DMS53 treated with DMSO at 0.1 percent for 48 hours (cell line): Measurements from ENCODE around the gene USH1G.
A peak's percentile ranks its signal among the peaks of the same experiment; 100 is the strongest.
"Not testable (repeated sequence)": the region's sequence is repeated elsewhere in the genome, so short reads cannot be mapped to it uniquely, and the experiment has no call there.

Source experiments
- DNase-seq: peaks from one replicate; lab custom pipeline; 2025; ENCODE audit not compliant: unreplicated experiment; lab: John Stamatoyannopoulos, UW

The USH1G gene

GRCh38 chr17:74907012-74907411, 16.0 kb downstream of the USH1G start:
- DNase-seq: no peak

DNA sequence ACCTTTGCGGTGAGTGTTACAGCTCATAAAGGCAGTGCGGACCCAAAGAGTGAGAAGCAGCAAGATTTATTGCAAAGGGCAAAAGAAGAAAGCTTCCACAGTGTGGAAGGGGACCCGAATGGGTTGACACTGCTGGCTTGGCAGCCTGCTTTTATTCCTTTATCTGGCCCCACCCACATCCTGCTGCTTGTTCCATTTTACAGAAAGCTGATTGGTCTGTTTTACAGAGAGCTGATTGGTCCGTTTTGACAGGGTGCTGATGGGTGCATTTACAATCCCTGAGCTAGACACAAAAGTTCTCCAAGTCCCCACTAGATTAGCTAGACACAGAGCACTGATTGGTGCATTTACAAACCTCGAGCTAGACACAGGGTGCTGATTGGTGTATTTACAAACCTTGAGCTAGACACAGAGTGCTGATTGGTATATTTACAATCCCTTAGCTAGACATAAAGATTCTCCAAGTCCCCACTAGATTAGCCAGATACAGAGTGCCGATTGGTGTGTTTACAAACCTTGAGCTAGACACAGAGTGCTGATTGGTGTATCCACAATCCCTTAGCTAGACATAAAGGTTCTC, 16.8 kb downstream of the USH1G start:
- DNase-seq: not testable (repeated sequence)

DNA sequence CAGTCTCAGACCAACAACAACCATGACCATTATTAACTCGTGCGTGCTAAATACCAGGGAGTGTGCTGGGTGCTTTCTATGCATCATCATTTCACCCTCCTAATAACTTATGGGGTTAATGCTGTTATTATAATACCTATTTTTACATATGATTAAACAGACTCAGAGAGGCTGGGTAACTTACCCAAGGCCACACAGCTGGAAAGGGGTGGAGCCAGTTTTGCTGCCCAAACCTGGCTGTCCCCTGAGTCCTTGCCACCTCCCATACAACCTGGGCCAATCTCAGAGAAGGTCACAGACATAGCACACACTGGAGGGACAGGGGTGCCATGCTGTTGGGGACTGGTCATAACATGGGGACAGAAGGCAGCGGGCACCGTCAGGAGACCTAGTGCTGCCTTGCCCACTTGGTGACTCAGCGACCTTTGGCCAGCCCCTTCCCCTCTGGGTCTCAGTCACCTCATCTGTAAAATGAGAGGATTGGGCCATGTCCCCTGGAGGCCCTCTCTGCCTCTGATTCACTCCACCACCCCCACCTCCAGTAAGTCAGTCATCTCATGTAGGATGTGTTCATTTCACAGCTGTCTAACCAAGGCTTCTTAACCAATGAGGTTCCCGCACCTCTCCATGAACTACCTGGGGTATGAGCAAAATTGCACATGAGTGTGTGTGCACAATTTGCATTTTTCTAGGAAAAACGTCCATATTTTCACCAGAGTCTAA, 18.2 kb downstream of the USH1G start:
- no peak for DNase-seq

DNA sequence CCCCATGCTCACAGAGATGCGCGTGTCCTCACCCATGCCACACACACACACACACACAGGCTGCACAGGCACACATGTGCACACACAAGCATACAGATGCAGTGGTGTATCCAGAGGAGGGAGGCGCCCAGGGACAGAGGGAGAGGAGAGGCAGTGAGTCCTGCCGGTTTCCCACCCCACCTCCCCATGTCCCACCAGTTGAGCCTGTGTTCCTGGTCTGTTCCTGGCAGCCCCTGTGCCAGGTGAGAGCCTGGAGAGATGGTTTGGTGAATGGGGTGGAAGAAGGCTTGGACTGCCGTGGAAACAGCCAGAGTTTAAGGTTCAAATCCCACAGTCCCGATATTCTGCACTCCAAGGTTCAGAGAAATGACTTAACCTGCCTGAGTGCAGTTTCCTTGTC, 19.4 kb downstream of the USH1G start:
- no peak for DNase-seq

- DNase-seq: no peak
Measured at GRCh38 chr17:74903034-74903433, 20.0 kb downstream of the USH1G start.

- no peak for DNase-seq
Measured at GRCh38 chr17:74901353-74902135, 21.5 kb downstream of the USH1G start.

GRCh38 chr17:74900208-74900607, 22.8 kb downstream of the USH1G start:
- DNase-seq: no peak

GRCh38 chr17:74898376-74898946, 24.6 kb downstream of the USH1G start:
- no peak for DNase-seq

DNA sequence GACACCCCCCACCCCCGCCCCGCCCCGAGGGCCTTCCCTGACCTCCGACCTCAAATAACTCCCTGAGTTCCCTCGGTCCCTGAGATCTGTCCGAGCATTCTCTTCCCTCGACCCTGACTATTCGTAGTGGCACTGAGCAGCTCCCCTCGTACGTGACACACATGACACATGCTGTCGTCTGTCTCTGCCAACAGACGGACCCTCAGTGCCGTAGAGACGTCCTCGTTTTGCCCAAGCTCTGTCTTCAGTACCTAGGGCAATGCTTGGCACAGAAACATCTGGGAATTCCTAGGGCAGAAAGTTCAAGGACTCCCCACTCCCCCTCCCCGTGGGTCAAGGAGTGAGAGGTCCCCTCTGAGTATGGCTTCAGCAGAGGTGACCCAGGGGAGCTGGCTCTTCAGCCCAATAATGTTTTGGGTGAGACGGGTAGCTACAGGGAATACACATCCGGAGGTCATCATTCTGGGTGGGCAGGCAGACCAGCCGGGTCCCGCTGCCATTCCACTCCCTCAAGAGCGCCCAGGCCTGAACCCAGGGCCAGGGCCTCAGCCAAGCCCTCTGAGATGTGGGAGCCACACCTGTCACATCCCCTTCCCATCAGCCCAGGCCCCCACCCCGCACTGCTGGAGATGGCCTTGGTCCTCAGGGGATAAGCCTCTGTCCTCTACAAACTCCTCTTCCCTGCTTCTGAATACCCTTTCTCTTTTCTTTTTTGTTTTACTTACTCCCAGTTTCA, 29.0 kb downstream of the USH1G start:
- DNase-seq: no peak

DNA sequence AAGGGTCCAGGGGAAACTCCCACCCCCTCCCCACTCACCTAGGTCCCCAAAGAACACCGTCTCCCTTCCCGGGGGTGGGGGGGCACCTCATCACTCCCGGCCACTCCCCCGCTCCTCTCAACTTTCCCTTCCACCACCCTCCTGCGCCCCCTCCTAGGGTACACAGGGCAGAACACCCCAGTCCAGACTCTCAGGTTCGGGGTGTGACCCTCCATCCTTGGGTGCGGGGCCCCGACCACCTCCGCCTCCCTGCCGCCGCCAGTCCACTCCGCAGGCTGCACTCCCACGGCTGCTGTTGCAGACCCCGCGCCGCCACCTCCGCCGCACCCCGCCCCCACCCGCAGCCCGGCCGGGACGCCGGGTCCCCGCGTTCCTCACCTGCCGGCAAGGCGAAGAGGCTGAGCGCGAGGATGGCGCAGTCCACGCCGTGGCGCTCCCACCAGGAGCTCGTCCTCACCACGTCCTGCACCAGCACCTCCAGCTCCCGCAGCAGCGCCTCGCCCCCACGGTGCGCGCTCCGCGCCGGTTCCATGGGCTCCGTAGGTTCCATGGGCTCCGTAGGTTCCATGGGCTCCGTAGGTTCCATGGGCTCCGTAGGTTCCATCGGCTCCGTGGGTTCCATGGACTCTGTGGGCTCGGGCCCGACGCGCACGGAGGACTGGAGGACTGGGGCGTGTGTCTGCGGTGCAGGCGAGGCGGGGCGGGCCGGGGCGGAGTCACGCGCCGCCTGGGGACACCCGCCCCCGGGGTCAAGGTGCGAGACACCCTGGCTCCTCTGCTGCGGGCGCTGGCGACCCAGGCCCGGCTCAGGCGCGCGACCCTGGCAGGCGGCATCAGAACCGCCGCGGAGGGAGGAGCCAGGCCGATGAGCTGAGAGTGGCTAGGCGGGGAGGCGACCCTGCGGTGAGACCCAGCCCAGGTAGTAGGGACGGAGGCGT, 29.8 kb downstream of the USH1G start, which contains the start of gene FADS6:
Gene FADS6 (minus strand): TSS at position 660 of the 938 bp plus-strand sequence. CDS start 38 bp downstream, at position 622.
- no peak for DNase-seq

- DNase-seq: peak; percentile 52
Measured at GRCh38 chr17:74892013-74892841, 30.8 kb downstream of the USH1G start.

- DNase-seq: no peak
Measured at GRCh38 chr17:74890554-74890953, 32.5 kb downstream of the USH1G start.

DNA sequence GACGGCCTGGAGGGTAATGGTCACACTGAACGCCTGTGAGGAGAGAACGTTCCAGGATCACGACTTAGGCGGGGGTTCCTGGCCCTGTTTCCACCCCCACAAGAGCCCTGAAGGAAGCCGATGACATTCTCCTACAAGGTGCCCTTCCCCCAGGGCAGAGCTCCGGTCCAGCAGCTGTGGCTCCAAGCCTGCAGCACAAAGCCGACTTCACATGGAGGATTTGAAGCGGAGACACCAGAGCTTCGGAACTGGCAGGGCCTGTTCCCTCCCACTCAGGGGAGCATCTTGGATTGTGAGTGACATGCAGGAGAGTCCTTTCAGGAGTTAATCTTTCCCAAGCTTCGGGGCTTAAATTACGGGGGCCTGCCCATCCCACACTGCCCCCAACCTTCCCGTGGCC, 34.6 kb downstream of the USH1G start:
- no peak for DNase-seq

DNA sequence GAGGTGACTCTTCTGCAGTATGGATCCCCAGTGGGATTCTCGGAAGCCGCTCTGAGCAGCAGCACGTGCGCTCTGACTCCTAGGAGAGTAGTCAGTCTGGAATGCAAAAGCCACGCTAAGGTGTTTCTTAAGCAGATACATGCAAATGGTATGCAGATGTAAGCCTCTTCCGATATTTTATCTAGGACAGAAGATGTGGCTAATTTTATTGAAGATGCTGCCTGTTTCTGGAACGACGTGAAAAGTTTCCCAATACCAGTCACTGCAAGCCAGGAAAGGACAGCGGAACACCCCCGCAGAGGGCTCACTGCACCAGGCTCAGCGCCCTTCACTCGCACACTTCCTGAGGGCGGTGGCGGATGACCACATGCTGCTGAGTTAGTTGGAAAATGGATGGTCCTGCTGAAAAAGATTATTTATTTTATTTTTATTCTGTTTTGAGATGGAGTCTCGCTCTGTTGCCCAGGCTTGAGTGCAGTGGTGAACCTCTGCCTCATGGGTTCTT, 39.8 kb downstream of the USH1G start:
- DNase-seq: no peak

GRCh38 chr17:74882517-74883240, 40.4 kb downstream of the USH1G start:
- no peak for DNase-seq

- DNase-seq: no peak
Measured at GRCh38 chr17:74881073-74881472, 42.0 kb downstream of the USH1G start.

- no peak for DNase-seq
Measured at GRCh38 chr17:74879308-74879707, 43.7 kb downstream of the USH1G start.

DNA sequence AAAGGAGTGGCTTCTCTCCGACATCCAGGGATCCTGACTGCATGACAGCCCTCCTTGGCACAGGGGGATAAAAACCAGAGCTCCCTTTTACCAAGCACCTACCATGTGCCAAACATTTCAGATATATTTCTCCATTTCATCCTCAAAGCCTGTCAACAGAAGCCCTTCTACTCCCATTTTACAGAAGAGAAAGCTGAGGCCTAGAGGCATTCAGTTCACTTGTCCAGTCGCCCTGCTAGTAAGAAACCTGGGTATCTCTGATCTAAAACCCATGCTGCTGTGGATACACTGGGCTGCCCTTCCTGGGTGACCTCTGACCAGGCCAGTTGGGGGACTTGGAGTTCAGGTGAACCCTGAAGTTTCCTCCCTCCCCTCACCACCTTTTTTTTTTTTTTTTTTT, 44.4 kb downstream of the USH1G start:
- no peak for DNase-seq
